RWPE2 (cell line): ENCODE data around the gene SLC40A1.
A peak's percentile ranks its signal among the peaks of the same experiment; 100 is the strongest.

Experiments used
- ATAC-seq: fragments of 200-7000 bp; cut with Tn5 transposase; 3 replicates; pipeline ENCODE4 v1.9.1; 2021; ENCODE audit warnings: low read depth
- DNase-seq: peaks from one replicate; pipeline ENCODE4 v3.0.0-alpha.2; 2020; ENCODE audit warnings: low spot score
- H3K27ac ChIP-seq: fragments of 450-650 bp; 2 replicates; pipeline ENCODE4 v1.5.1; 2017; ENCODE audit warnings: mild to moderate bottlenecking; ENCODE audit not compliant: poor library complexity, severe bottlenecking
- H3K27me3 ChIP-seq: fragments of 250-450 bp; sonication (Bioruptor Pico); 2 replicates; pipeline ENCODE4 v1.5.1; 2021; ENCODE audit warnings: mild to moderate bottlenecking, moderate library complexity; ENCODE audit not compliant: insufficient read depth, poor library complexity, severe bottlenecking
- H3K36me3 ChIP-seq: fragments of 250-450 bp; sonication (Bioruptor Pico); 2 replicates; pipeline ENCODE4 v1.5.1; 2020; ENCODE audit warnings: low read depth, mild to moderate bottlenecking, moderate library complexity
- H3K4me1 ChIP-seq: fragments of 250-450 bp; sonication (Bioruptor Pico); 2 replicates; pipeline ENCODE4 v1.5.1; 2021; ENCODE audit warnings: mild to moderate bottlenecking, moderate library complexity; ENCODE audit not compliant: insufficient read depth, poor library complexity, severe bottlenecking
- H3K4me3 ChIP-seq: fragments of 250-450 bp; sonication (Bioruptor Pico); 2 replicates; pipeline ENCODE4 v1.5.1; 2021; ENCODE audit warnings: mild to moderate bottlenecking, moderate library complexity; ENCODE audit not compliant: severe bottlenecking
- H3K9me3 ChIP-seq: fragments of 250-450 bp; sonication (Bioruptor Pico); 2 replicates; pipeline ENCODE4 v1.5.1; 2021; ENCODE audit warnings: mild to moderate bottlenecking, moderate library complexity; ENCODE audit not compliant: severe bottlenecking
- TF ChIP-seq, protein P1 (sequence below): fragments of 450-650 bp; IDR thresholded peaks from one replicate; pipeline ENCODE4 v1.5.1; 2017; ENCODE audit warnings: mild to moderate bottlenecking, moderate library complexity; ENCODE audit not compliant: poor library complexity, severe bottlenecking

Gene SLC40A1

DNA sequence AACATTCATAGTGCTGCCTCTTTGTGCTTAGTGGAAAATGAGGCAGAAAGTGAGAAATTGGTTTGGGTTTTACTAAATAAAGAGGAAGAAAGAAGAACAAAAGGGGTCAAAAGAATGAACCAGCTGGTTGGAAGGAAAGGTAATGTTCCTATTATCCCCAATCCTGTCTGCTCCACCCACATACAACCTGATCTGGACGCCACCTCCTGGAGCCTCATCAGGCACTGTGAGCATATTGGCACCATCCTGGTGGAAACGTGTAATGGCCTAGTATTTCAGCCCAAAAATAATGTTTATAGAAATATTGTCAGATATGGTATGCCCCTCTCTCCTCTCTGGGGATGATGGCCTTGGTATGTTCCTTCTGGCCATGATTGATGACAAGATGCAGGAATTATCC lies 45.0 kb upstream of the SLC40A1 start:
- Histone ChIP-seq H3K36me3 (no peaks in the 10 kb centered on the region), H3K27ac (no peak overlapping the region), H3K9me3 (no peaks in the 10 kb centered on the region), H3K27me3 (no peaks in the 10 kb centered on the region), H3K4me3 (no peak overlapping the region), H3K4me1 (no peaks in the 10 kb centered on the region)
- TF ChIP-seq, protein P1, sequence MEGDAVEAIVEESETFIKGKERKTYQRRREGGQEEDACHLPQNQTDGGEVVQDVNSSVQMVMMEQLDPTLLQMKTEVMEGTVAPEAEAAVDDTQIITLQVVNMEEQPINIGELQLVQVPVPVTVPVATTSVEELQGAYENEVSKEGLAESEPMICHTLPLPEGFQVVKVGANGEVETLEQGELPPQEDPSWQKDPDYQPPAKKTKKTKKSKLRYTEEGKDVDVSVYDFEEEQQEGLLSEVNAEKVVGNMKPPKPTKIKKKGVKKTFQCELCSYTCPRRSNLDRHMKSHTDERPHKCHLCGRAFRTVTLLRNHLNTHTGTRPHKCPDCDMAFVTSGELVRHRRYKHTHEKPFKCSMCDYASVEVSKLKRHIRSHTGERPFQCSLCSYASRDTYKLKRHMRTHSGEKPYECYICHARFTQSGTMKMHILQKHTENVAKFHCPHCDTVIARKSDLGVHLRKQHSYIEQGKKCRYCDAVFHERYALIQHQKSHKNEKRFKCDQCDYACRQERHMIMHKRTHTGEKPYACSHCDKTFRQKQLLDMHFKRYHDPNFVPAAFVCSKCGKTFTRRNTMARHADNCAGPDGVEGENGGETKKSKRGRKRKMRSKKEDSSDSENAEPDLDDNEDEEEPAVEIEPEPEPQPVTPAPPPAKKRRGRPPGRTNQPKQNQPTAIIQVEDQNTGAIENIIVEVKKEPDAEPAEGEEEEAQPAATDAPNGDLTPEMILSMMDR, result no peak
- ATAC-seq, result no peak
- DNase-seq, result no peak

DNA sequence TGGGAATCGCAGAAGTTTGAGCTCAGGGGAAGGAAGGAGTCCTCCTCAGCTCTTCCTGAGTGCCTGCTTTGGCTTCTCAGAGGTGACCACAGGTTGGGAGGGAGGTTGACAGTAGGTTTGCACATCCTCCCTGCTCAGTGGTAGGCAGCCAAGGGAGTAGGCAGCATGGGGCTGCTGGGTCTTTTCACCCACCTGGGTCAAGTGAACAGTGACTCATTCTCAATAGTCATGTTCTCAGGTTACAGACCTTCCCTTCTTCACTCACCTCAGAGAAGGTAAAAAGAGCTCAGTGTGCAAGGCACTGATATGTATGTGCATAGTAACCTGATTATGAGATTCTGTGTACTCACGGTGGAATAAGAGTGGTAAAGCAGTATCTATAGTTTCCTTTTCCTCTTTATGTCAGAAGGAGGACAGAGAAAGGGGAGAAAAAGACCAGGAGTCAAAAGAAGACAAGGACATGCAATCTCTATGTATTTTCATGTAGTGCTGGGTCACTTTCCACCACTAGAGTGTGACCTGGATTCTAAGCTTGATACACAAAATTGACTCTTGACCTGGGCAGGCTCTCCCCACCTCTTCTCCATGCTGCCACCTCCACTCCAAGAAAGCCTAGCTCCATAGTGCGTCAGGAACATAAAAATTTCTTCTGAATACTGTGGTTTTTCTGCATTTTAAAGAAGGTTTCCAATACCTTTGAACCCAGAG lies 44.2 kb upstream of the SLC40A1 start:
- H3K36me3 ChIP-seq, result no peaks in the 10 kb centered on the region
- DNase-seq, result no peak
- H3K27ac ChIP-seq, result no peak overlapping the region
- no peaks in the 10 kb centered on the region for H3K4me1 ChIP-seq
- H3K27me3 ChIP-seq, result no peaks in the 10 kb centered on the region
- no peaks in the 10 kb centered on the region for H3K9me3 ChIP-seq
- TF ChIP-seq, protein P1, result no peak
- ATAC-seq, result peak; percentile 81
- H3K4me3 ChIP-seq, result no peak overlapping the region

DNA sequence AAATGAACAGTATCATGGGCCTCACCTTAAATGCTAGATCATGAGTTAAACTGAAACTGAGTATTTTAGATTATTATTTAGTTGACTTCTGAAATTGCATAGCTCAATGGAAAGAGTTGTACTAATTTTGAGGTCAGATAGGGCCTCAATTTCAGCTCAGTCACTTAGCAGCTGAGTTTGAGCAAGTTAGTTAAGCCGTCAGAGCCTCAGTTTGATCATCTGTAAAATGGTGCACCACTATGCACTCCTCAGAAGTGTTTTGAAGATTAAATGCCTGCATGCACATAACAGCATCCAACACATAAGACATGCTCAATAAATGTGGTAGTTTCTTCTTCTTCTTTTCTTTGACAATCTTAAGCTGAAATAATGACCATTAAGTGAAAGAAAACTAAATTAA lies 42.5 kb upstream of the SLC40A1 start:
- Histone ChIP-seq H3K36me3 (no peaks in the 10 kb centered on the region), H3K4me3 (no peak overlapping the region), H3K27ac (no peak overlapping the region), H3K27me3 (no peaks in the 10 kb centered on the region), H3K4me1 (no peaks in the 10 kb centered on the region), H3K9me3 (no peaks in the 10 kb centered on the region)
- DNase-seq, result no peak
- no peak for ATAC-seq
- TF ChIP-seq, protein P1, result no peak

DNA sequence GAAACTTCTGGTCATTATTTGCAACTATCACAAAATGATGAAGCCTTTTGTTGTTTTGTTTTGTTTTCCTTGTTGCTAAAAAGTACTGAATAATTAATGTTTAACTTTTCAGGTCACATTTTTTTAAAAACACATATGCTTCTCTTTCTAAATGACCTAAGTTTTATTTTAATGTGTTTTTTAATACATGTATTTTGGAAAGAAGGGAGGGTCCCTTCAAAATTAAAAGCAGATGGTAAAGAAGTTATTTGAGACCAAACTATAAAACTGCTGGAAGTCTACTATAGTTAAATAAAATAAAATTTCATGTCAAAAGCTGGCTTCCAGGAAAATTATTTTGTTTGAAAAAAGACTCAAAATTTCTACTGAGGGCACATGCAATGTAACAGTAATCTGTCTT lies 41.2 kb upstream of the SLC40A1 start:
- DNase-seq (no peak), ATAC-seq (no peak)
- no peak overlapping the region for H3K27ac ChIP-seq
- H3K4me3 ChIP-seq, result no peak overlapping the region
- no peaks in the 10 kb centered on the region for H3K4me1 ChIP-seq
- no peaks in the 10 kb centered on the region for H3K36me3 ChIP-seq
- TF ChIP-seq, protein P1, result no peak
- H3K9me3 ChIP-seq, result no peaks in the 10 kb centered on the region
- H3K27me3 ChIP-seq, result no peaks in the 10 kb centered on the region

GRCh38 chr2:189618197-189618596 lies 37.6 kb upstream of the SLC40A1 start:
- no peaks in the 10 kb centered on the region for H3K27me3 ChIP-seq
- no peaks in the 10 kb centered on the region for H3K36me3 ChIP-seq
- TF ChIP-seq, protein P1, result no peak
- DNase-seq (no peak), ATAC-seq (no peak)
- no peaks in the 10 kb centered on the region for H3K4me1 ChIP-seq
- H3K9me3 ChIP-seq, result no peaks in the 10 kb centered on the region
- no peak overlapping the region for H3K27ac ChIP-seq
- no peak overlapping the region for H3K4me3 ChIP-seq
